ENCODE measurements around the gene GALNT2.

Gene GALNT2

GRCh38 chr1:230068952-230069684 is 2.1 kb downstream of the GALNT2 start:
- Histone ChIP-seq H3K4me3 (ENCODE audit: insufficient read depth, low read length, poor library complexity, severe bottlenecking) (no peak overlapping the region), H3K27me3 (ENCODE audit: low read length) (no peaks in the 10 kb centered on the region), H3K9ac (ENCODE audit: low read length) (no peak overlapping the region), H3K36me3 (ENCODE audit: low read length) (no peaks in the 10 kb centered on the region), H3K9me3 (ENCODE audit: insufficient read depth, low read length) (0 out of 2 replicates have a peak, but pooled peaks cover 3% of the 10 kb centered on the region), H3F3A (ENCODE audit: insufficient read depth) (peaks cover 24% of the 10 kb centered on the region), H3K27ac (ENCODE audit: low read depth, low read length) (no peak overlapping the region), H4K20me1 (ENCODE audit: low read depth, low read length) (peaks cover 5% of the 10 kb centered on the region), H3K79me2 (ENCODE audit: insufficient read depth, low read length) (no peaks in the 10 kb centered on the region; the same call in 1 of the 2 replicates), H3K9me2 (replicated peaks; ENCODE audit: insufficient read depth, low read length) (no peaks in the 10 kb centered on the region), H3K4me2 (ENCODE audit: low read depth, low read length, poor library complexity, severe bottlenecking) (peak overlapping the region; percentile 66), H2AFZ (ENCODE audit: low read depth, low read length, severe bottlenecking) (no peak overlapping the region)
- TF ChIP-seq CTCF (IDR thresholded peaks at IDR 0.05; ENCODE audit: insufficient read depth, low read length, poor library complexity, severe bottlenecking) (no peak), EZH2phosphoT487 (conservative IDR thresholded peaks at IDR 0.05; ENCODE audit: low read length) (no peak)

DNA sequence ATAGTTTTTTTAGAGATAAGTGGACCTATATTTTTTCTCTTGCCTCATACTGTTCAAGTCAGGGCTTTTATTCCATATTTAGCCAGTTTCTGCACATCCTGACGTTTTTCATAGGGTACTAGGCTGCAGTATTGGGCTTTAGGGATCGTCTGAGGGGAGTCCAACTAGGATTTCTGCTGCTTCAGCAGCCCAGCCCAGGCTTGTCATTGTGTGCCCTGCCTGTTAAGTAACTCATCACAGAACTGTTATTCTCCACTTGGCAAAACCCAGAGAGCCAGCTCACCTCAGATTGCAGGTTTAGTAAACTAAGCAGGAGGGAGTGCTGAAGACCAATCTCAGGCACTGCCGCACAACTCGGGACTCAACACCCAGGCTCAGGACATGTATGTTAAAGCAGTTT is 2.8 kb downstream of the GALNT2 start:
- Histone ChIP-seq H3F3A (ENCODE audit: insufficient read depth) (peaks cover 24% of the 10 kb centered on the region), H3K36me3 (ENCODE audit: low read length) (no peaks in the 10 kb centered on the region), H3K9me2 (replicated peaks; ENCODE audit: insufficient read depth, low read length) (no peaks in the 10 kb centered on the region), H4K20me1 (ENCODE audit: low read depth, low read length) (peaks cover 5% of the 10 kb centered on the region), H3K79me2 (ENCODE audit: insufficient read depth, low read length) (no peaks in the 10 kb centered on the region; the same call in 1 of the 2 replicates), H3K9me3 (ENCODE audit: insufficient read depth, low read length) (no peaks in the 10 kb centered on the region), H3K9ac (ENCODE audit: low read length) (no peak overlapping the region), H3K27me3 (ENCODE audit: low read length) (no peaks in the 10 kb centered on the region), H3K27ac (ENCODE audit: low read depth, low read length) (no peak overlapping the region), H3K4me2 (ENCODE audit: low read depth, low read length, poor library complexity, severe bottlenecking) (no peak overlapping the region), H3K4me3 (ENCODE audit: insufficient read depth, low read length, poor library complexity, severe bottlenecking) (no peak overlapping the region), H2AFZ (ENCODE audit: low read depth, low read length, severe bottlenecking) (no peak overlapping the region)
- no peak for TF ChIP-seq EZH2phosphoT487 (conservative IDR thresholded peaks at IDR 0.05; ENCODE audit: low read length)
- no peak for TF ChIP-seq CTCF (IDR thresholded peaks at IDR 0.05; ENCODE audit: insufficient read depth, low read length, poor library complexity, severe bottlenecking)

GRCh38 chr1:230070321-230071208 is 3.5 kb downstream of the GALNT2 start:
- no peaks in the 10 kb centered on the region for H3K27me3 ChIP-seq (ENCODE audit: low read length)
- no peak overlapping the region for H3K27ac ChIP-seq (ENCODE audit: low read depth, low read length)
- no peak overlapping the region for H3K4me3 ChIP-seq (ENCODE audit: insufficient read depth, low read length, poor library complexity, severe bottlenecking)
- H3K9me2 ChIP-seq (replicated peaks; ENCODE audit: insufficient read depth, low read length) = no peaks in the 10 kb centered on the region
- H3K4me2 ChIP-seq (ENCODE audit: low read depth, low read length, poor library complexity, severe bottlenecking) = no peak overlapping the region
- H2AFZ ChIP-seq (ENCODE audit: low read depth, low read length, severe bottlenecking) = no peak overlapping the region
- no peaks in the 10 kb centered on the region; the same call in 1 of the 2 replicates for H3K79me2 ChIP-seq (ENCODE audit: insufficient read depth, low read length)
- no peak overlapping the region for H3K9ac ChIP-seq (ENCODE audit: low read length)
- H3K36me3 ChIP-seq (ENCODE audit: low read length) = no peaks in the 10 kb centered on the region
- TF ChIP-seq CTCF (IDR thresholded peaks at IDR 0.05; ENCODE audit: insufficient read depth, low read length, poor library complexity, severe bottlenecking) (no peak), EZH2phosphoT487 (conservative IDR thresholded peaks at IDR 0.05; ENCODE audit: low read length) (no peak)
- no peaks in the 10 kb centered on the region for H3K9me3 ChIP-seq (ENCODE audit: insufficient read depth, low read length)
- H3F3A ChIP-seq (ENCODE audit: insufficient read depth) = peaks cover 19% of the 10 kb centered on the region
- peaks cover 5% of the 10 kb centered on the region for H4K20me1 ChIP-seq (ENCODE audit: low read depth, low read length)
